G401.6 (cell line): ENCODE results near the gene HIPK2.
"Not testable (repeated sequence)": the region's sequence is repeated elsewhere in the genome, so short reads cannot be mapped to it uniquely, and the experiment has no call there.

Source experiments
- FAIRE-seq: peaks from 2 replicates; lab custom pipeline; 2012; peaks lifted over from hg19 to GRCh38; lab: Jason Lieb, UNC

The HIPK2 gene

DNA sequence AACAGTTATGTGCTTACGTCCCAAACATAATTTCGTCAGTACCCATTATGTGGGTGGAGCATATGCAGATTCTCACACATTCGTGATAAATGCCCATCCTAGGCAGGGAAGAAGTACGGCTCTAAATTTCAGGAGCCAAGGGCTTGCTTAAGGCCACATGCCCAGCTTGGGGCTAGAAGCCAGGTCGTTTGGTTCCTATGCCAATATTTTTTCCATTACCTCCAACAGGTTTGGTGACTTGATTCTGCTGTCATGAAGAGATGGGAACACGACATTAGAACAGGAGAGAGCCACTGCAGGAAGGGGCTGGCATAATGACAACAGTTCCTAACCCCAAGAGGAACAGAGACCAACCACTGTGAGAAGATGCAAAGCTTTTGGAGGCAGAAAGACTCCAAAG, 85.1 kb downstream of the HIPK2 start:
- FAIRE-seq = no peak

DNA sequence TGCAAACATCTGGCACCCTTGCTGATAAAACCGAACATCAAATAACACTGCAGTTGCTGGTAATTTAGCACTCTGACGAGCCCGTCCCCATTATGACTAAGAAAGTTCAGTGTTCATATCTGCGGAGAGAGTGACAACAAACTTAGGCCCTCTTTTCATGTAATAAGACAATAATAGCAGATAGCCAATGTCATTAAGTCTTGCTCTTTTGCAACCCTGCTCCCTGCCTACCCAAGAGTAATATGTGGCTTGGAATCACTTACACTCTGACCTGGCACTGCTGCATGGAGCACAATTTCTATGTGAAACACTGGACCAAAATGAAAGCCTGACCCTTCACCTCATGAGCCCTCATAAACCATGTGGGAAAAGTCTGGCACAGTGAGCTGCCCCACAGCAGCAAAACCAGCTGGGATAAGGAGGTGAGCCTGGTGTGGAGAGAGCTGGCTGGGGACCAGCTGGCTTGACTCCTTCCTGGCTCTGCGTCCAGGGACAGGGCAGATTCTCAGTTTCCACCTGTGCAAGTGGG, 86.5 kb downstream of the HIPK2 start:
- no peak for FAIRE-seq

DNA sequence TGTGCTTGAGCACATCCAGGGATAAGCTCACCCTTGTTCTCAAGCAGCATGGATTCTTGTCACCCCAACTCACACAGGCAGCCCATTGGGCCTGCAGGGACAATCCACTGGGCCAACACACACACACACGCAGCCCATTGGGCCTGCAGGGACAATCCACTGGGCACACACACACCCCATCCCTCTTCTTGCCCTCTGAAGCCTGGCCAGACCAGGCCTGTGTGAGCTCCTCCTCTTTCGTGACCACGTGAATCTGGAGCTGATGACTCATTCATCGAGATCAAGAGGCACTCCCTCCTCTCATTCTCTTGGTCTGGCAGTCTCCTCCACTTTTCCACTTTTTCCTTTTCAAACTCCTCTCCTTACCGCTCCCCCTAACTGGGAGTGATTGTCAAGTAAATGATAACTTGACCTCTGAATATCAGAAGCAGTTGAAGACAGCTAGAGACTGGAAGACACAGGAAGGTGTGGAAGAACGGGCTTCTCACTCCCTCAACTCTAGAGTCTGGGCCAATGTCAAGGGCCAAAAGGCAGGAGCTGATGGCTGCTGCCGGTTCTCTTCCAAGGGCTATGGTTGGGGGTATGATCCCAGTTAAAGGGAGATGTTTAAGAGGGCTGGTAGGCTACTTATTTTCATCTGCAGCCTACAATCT, 89.7 kb downstream of the HIPK2 start:
- FAIRE-seq = no peak

DNA sequence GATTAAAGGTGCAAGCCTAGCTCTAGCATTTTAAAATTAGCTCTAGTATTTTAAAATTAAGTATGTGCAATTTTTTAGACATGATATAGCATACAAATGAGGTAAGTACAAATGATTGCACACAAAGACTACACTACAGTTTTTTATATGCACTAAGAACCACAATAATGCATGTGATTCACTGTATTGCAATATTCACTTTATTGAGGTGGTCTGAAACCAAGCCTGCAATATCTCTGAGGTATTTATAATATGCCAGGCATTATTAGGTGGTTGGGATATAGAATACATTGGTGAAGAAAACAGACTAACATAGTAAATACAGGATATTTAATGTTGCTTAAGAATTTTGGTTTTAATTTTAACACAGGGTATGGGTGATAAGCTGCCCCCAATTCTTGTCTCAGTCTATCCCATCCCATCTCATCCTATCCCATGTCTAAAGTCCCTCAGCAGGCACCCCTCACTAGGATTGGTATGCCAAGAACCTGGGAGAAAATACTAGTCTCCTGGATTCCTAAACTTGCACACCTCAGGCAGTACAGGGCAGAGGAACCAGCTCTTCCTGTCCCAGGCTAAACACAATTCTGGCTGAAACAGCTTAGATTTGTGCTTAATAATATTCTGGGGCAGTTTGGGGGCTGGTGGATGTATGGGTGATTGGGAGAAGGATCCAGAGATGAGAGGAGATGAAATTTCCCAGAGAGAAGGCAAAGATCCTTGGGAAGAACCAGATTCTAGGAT, 90.4 kb downstream of the HIPK2 start:
- no peak for FAIRE-seq

DNA sequence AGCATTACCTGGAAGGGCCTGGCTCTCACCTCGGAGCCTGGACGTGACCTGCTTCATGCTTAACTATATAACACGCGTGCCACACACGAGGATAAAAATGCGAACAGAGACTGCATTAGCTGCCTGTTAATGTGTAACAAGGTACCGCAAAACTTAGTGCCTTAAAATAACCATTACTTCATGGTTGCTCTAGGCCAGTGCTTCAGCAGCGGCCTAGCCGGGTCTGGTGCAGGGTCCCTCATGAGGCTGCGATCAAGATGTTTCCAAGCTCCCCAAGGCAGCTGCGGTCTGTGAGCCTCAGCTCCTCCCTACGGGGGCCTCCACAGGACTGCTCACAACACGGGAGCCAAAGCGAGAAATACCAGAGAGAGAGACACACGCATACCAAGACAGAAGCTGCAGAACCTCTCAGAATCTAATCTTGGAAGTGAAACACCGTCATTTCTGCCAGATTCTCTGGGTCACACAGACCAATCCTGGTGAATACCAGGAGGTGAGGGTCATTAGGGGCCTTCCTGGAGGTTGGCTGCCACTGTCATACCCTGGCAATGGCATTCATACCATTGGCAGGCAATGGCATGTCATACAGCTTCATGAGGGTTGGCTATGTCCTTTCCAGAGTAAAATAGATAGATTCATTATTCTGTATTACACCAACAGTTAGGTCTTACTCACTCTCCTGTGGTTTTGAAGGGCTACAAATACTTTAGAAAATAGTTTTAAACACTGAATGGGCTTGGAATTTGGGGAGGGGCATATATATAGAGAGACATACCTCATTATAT, 94.5 kb downstream of the HIPK2 start:
- no peak for FAIRE-seq

DNA sequence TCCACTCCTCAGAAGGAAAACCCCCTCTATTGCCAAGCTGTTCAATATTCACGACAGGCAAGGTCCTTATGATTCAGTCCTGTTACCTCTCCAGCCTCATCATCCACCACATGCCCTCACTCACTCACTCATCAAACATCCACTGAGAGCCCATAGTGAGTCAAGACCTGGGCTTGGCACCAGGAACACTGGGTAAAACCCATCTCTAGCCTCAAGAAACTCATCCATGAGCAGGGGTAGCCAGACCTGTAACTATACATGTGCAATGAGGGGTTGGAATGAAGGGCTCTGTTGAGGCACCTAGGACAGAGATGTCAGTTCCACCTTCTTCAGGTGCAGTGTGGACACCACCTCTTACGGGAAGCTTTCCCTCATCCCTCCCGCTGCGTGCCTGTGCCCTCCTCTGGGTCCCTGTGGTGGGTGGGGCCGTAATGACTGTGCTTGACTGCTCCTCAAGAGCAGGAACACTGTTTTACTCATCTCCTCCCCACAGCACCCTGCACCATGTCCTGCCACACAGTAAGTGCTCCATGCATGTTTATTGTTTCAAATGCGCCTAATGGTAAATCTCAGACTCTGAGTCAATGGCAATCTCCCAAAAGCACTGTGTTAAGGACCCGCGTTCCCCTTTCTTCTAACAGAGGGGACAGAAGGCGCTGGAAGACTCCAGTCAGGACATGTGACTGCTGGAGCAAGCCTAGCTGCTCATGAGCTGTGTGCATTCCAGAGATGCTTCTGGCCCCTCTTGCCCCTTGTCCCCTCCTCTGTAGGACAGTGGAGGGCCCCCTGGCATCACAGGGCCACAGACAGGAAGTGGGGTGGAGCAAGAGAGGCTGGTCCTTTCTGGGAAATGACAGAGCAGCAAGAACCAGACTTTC, 95.4 kb downstream of the HIPK2 start:
- no peak for FAIRE-seq

DNA sequence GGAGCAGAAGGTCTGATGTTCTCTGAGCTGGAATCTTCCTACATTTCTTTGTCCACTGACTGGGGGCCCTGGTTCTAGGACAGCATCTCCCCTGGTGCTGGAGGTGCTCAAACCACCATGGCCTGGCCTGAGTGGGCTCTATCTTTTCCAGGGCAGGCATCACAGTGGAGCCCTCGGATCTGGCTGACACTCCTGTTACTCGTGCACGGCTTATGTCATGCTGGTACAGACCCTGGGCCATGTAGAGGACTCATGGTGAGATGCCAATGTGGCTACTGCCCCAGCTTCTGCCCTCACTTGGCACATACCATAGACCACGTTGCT, 96.0 kb downstream of the HIPK2 start:
- no peak for FAIRE-seq

DNA sequence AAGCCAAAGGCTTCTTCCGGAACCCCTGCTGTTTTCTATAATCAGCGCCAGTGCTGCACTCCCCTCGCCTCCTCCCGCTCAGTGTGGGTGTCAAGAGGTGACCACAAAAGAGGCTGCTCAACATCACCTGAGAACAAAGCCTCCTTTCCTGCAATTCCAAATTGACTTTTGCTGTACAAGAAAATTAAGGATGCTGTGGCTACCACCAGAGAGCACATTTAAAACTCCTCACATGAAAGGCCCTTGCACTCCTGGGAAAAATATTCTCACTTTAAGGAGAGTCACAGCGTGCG, 96.4 kb downstream of the HIPK2 start:
- no peak for FAIRE-seq

DNA sequence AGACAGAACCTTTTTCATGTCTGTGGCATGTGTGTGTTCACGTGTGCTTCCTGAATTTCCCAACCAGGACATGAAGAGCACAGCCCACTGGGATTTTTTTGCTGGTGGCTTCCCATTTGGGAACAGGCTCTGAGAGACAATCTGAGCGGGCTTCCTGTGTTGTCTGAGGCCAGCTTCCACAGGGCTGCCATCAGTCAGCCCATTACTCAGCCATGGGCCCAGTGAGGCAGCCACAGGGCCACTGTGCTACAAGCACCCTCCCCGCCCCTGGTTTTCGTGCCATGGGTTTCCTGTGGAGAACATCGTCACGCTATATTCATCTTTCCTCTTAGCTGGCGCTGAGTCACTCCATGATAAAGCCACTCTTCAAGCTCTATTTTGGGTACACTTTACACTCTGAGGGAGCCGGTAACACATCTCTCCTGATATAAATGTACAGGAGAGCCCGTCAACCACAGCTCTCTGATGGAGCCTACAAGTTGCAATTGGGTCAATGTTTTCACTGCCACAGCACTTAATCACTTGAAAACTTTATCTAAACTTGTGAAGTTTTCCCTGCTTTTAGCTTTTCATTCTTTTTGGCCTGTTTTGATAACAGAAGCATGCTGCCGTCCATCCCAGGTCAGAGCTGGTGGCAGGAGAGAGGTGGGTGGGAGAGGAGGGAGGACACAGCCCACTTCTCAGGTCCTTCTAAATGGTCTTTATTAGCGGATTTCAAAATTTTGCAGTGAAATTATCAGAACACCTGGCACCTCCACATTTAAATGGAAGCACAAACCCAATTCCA, 96.9 kb downstream of the HIPK2 start:
- no peak for FAIRE-seq

DNA sequence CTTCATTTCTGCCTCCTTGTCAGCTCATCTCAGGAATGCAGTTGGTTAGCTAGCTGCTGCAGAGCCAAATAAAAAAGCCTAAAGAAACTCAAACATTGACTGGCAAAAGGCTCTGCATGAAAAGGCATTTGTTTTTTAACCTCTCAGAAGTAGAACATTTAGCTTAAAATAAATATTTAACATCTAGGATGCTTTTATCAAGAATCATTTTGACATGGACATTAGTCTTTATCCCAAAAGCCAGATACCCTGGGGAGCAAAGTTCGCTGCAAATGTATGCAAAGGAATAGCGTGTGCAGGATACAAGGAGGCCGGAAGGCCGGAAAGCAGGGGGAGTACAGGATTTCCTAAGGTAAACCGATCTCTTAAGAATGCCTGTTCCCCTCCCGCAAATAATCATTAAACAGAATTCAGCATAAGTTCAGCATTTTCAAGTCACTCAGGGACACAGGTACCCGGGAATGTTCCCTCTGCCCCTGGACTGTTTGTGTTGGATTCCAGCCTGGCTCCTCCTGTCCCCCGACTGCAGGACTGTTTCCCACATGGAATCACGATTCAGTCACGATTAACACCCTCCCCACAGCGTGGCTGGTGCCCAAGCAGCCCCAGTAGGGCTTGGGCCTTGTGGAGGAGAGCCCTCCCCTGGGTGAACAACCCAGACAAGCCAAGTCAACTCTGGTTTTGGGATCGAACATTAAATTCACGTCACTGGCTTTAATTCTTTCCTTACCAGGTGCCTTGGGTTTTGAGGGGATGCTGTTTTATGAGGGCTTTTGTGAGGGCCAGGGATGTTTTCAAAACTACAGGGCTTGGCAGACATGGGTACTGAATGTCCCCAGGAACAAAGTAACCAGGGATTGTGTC, 97.8 kb downstream of the HIPK2 start:
- no peak for FAIRE-seq

DNA sequence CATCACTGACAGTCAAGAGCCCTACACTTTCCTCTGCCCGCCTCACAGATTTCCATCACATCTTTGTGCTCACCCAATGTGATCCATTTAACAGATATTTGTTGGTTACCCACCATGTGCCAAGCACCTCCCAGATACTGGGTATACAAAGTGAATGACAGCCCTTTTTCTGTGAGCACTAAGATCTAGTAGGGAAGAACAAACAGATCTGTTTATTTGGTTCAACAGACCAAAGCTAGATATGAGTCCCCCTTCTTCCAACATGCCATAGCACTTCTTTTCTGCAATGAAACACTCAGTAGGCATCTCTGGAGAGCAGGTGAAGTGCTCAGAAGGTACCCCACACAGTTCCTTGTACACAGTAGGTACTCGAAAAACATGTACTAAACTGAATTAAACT, 101.4 kb downstream of the HIPK2 start:
- FAIRE-seq = no peak

DNA sequence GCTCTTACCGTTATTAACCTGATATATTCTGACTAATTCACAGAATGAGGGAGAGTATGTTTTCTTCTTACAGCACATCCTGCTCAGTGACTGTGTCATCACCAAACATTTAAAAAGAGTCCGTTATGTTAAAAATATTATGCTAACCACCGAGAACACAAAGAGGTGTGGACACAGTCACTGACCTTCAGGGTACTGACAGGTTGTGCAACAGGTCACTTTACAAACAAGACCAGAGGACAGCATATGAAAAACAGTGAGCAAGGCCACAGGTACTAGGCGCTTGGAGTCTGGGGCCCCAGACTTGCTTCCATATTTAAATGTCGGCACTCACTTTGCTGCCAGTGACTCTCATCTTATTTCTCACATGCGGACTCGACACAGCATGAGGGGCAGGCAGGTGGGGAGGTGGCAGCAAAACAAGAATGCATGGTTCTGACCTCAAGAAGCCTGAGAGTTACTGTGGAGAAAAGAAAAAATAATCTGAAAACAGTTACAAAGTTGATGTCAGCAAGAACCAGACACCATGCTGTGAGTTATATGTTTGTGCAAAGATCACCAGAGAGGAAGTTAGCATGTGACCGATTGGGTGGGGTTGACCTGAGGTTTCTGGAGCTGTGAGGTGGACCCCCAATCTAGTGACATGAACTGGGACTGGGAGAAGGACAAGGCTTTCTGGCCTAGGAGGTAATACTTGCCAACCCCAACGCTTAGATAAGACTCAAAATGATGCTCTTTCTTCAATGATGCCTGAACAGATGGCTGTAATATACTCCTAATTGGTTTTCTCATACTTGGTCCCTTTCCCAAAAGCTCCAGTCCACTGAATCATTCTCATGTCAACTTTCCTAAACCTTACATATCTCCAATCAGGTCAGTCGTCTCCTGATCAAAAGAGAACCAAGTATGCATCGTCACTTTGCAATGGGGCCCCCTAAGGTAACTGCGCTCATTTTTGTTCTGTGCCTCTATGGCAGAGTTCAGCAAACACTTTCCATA, 102.4 kb downstream of the HIPK2 start:
- no peak for FAIRE-seq

DNA sequence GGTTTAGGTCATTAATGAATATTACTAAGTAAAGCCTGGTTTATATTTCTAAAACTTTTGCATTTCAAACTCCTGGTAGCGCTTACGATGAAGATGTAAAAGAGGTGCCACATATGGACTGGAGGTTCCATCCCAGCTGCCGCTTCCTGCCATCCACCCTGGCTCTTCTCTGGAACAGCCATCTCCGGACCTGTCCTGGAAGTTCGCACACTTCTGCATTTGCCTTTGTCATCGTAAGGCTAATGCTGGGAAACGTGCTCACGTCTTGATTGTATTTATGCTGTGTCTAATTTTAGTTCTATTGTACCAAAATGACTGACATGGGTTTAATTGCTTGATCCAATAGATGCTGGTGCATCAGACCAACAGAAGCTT, 103.1 kb downstream of the HIPK2 start:
- no peak for FAIRE-seq

DNA sequence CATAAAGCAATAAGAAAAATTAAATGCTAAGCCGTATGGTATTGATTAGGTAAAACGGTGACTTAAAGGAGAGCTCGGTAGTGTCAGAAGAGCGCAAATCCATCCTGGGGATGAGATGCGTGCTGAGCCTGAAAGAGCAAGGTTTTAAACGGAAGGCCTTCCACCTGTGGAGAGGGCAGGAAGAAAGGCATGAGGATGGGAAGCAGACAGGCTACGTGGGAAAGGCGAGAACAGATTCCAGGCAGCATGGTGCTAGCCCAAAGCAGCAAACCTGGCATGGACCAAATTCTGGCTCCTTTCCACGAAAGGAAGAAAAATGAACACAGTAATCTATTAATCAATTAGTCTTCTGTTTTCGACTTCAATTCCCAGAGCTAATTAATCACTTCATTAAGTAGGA, 103.5 kb downstream of the HIPK2 start:
- FAIRE-seq = no peak

DNA sequence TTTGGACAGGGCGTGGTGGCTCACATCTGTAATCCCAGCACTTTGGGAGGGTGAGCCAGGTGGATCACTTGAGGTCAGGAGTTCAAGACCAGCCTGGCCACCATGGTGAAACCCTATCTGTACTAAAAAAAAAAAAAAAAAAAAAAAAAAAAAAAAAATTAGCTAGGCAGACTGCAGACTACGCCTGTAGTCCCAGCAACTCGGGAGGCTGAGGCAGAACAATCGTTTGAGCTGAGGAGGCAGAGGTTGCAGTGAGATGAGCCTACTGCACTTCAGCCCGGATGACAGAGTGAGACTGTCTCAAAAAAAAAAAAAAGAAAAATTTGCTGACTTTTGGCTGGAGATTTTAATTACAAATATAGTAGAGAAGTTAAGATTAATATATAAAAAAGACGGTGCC, 104.0 kb downstream of the HIPK2 start:
- FAIRE-seq = no peak

DNA sequence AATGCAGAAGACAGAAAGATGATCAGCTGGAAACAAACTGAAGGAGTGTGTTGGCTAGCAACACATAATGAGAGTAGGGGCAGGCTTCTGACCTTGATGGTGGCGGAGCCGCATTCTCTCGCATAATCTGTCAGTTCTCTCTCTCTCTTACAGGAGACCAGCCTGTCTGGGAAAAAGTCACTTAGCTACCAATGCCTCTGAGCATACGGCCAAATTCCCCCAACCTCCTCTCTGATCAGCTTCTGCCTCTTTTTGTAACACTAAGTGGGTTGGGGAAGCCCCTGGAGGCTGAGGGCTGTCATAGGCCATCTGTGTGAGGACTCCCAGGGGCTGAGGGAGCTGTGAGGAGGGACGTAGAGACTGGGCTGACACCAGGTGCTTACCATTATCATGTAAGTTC, 104.6 kb downstream of the HIPK2 start:
- no peak for FAIRE-seq

DNA sequence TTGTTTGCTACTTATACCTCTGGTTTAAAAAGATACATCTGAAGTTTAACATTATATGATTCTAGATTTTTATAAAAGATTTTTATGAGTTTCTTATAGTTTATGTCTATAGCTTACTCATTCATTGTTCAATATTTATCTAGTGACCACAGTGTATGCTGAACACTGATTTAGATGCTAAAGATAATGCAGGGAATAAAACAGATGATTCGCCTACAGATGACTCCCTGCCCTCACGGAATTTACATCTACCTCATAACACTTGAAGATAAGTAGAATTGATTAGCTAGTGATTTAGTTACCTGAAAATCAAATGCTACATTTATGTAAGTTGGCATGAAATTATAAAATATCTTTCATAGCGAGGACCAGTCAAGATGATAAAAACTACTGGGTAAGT, 105.8 kb downstream of the HIPK2 start:
- FAIRE-seq = no peak

DNA sequence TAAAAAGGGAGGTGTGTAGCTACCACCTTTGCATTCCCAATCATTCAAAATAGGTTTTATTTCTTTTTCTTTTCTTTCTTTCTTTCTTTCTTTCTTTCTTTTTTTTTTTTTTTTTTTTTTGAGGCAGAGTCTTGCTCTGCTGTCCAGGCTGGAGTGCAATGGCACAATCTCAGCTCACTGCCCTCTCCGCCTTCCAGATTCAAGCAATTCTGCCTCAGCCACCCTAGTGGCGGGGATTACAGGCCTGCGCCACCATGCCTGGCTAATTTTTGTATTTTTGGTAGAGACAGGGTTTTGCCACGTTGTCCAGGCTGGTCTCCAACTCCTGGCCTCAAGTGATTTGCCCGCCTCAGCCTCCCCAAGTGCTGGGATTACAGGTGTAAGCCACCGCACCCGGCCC, 107.1 kb downstream of the HIPK2 start:
- not testable (repeated sequence) for FAIRE-seq
